Lower leg skin (tissue), 3 donors: Measurements from ENCODE around the gene GALNS.
A peak's percentile ranks its signal among the peaks of the same experiment; 100 is the strongest.

Experiments used
- CTCF ChIP-seq, 3 donors: fragments of 450-650 bp; IDR thresholded peaks; one replicate each; pipeline ENCODE4 v1.5.1; 2016; ENCODE audit warnings: antibody characterized with exemption in 3 of 3, mild to moderate bottlenecking in 3 of 3, moderate library complexity in 2 of 3
- POLR2A ChIP-seq, 2 donors: fragments of 450-650 bp; IDR thresholded peaks; one replicate each; pipeline ENCODE4 v1.6.1; 2016 to 2017; ENCODE audit warnings: antibody characterized with exemption in 2 of 2, mild to moderate bottlenecking in 1 of 2, moderate library complexity in 1 of 2

- TF ChIP-seq CTCF (IDR thresholded peaks at IDR 0.05) (no peak), POLR2A (IDR thresholded peaks at IDR 0.05) (peak in 1 of 2 donors; percentile 49)
These were observed 45.6 kb downstream of the GALNS start for GRCh38 chr16:88810912-88811768.
